Skeletal muscle satellite cell (primary cell): ENCODE results near the gene TFCP2L1.
"Not testable (repeated sequence)": the region's sequence is repeated elsewhere in the genome, so short reads cannot be mapped to it uniquely, and the experiment has no call there.

Experiments
- H3K27me3 ChIP-seq: 2 replicates; pipeline ENCODE4 v1.7.0; 2013; ENCODE audit warnings: low read length; ENCODE audit not compliant: control insufficient read depth, insufficient read depth
- H3K36me3 ChIP-seq: 2 replicates; pipeline ENCODE4 v1.7.0; 2013; ENCODE audit warnings: mild to moderate bottlenecking, control low read depth, low read length; ENCODE audit not compliant: insufficient read depth
- H3K4me1 ChIP-seq: 2 replicates; pipeline ENCODE4 v1.7.0; 2013; ENCODE audit warnings: low read length; ENCODE audit not compliant: control insufficient read depth, insufficient read depth
- H3K4me2 ChIP-seq: 2 replicates; pipeline ENCODE4 v1.7.0; 2013; ENCODE audit warnings: mild to moderate bottlenecking, low read length
- H3K4me3 ChIP-seq: 2 replicates; pipeline ENCODE4 v1.7.0; 2013; ENCODE audit warnings: low read length
- H3K9ac ChIP-seq: 2 replicates; pipeline ENCODE4 v1.7.0; 2013; ENCODE audit warnings: mild to moderate bottlenecking, low read depth, low read length, moderate library complexity
- H3K9me3 ChIP-seq: replicated peaks from 2 replicates; pipeline ENCODE4 v1.7.0; 2013; ENCODE audit warnings: mild to moderate bottlenecking, control low read depth, low read length

TFCP2L1 gene

GRCh38 chr2:121282800-121283385 is 2.1 kb downstream of the TFCP2L1 start:
- no peak overlapping the region for H3K4me3 ChIP-seq
- H3K4me1 ChIP-seq: peaks cover 16% of the 10 kb centered on the region
- no peak overlapping the region for H3K9ac ChIP-seq

GRCh38 chr2:121281694-121282093 is 3.3 kb downstream of the TFCP2L1 start:
- Histone ChIP-seq H3K36me3 (no peaks in the 10 kb centered on the region), H3K9ac (no peak overlapping the region), H3K9me3 (no peaks in the 10 kb centered on the region), H3K4me2 (no peak overlapping the region), H3K4me3 (no peak overlapping the region), H3K4me1 (peaks cover 16% of the 10 kb centered on the region), H3K27me3 (peaks cover 77% of the 10 kb centered on the region)

More at GRCh38 chr2:121282800-121283385, 2.1 kb downstream of the TFCP2L1 start:
- no peak overlapping the region for H3K4me2 ChIP-seq
- no peaks in the 10 kb centered on the region for H3K9me3 ChIP-seq
- peaks cover 78% of the 10 kb centered on the region for H3K27me3 ChIP-seq
- H3K36me3 ChIP-seq: no peaks in the 10 kb centered on the region

GRCh38 chr2:121281107-121281506 is 3.9 kb downstream of the TFCP2L1 start:
- peaks cover 71% of the 10 kb centered on the region for H3K27me3 ChIP-seq
- no peak overlapping the region for H3K9ac ChIP-seq
- peaks cover 16% of the 10 kb centered on the region for H3K4me1 ChIP-seq
- H3K36me3 ChIP-seq: no peaks in the 10 kb centered on the region
- H3K9me3 ChIP-seq: no peaks in the 10 kb centered on the region
- no peak overlapping the region for H3K4me2 ChIP-seq
- H3K4me3 ChIP-seq: no peak overlapping the region

GRCh38 chr2:121279476-121280220 is 5.4 kb downstream of the TFCP2L1 start:
- H3K9ac ChIP-seq: no peak overlapping the region
- peaks cover 9% of the 10 kb centered on the region for H3K4me1 ChIP-seq
- H3K4me2 ChIP-seq: no peak overlapping the region
- H3K36me3 ChIP-seq: no peaks in the 10 kb centered on the region
- H3K4me3 ChIP-seq: no peak overlapping the region
- peaks cover 60% of the 10 kb centered on the region for H3K27me3 ChIP-seq
- H3K9me3 ChIP-seq: no peaks in the 10 kb centered on the region

GRCh38 chr2:121276341-121276740 is 8.7 kb downstream of the TFCP2L1 start:
- no peaks in the 10 kb centered on the region for H3K4me1 ChIP-seq
- peaks cover 57% of the 10 kb centered on the region for H3K27me3 ChIP-seq
- no peak overlapping the region for H3K4me2 ChIP-seq
- H3K9ac ChIP-seq: no peak overlapping the region
- H3K36me3 ChIP-seq: no peaks in the 10 kb centered on the region
- no peaks in the 10 kb centered on the region for H3K9me3 ChIP-seq
- no peak overlapping the region for H3K4me3 ChIP-seq

- no peak overlapping the region for H3K4me2 ChIP-seq
- H3K9me3 ChIP-seq: no peaks in the 10 kb centered on the region
- no peak overlapping the region for H3K9ac ChIP-seq
- H3K27me3 ChIP-seq: peaks cover 36% of the 10 kb centered on the region
- H3K36me3 ChIP-seq: no peaks in the 10 kb centered on the region
- H3K4me3 ChIP-seq: no peak overlapping the region
- no peaks in the 10 kb centered on the region for H3K4me1 ChIP-seq
These were observed 11.9 kb downstream of the TFCP2L1 start for GRCh38 chr2:121273116-121273515.

GRCh38 chr2:121272596-121272995 is 12.4 kb downstream of the TFCP2L1 start:
- no peaks in the 10 kb centered on the region for H3K36me3 ChIP-seq
- no peaks in the 10 kb centered on the region for H3K4me1 ChIP-seq
- no peak overlapping the region for H3K4me2 ChIP-seq
- H3K27me3 ChIP-seq: peaks cover 36% of the 10 kb centered on the region
- H3K9me3 ChIP-seq: no peaks in the 10 kb centered on the region
- no peak overlapping the region for H3K4me3 ChIP-seq
- no peak overlapping the region for H3K9ac ChIP-seq

- H3K4me1 ChIP-seq, H3K4me2 ChIP-seq, H3K9ac ChIP-seq, H3K36me3 ChIP-seq, H3K9me3 ChIP-seq, H3K4me3 ChIP-seq: not testable (repeated sequence)
- peaks cover 33% of the 10 kb centered on the region for H3K27me3 ChIP-seq
These were observed 15.6 kb downstream of the TFCP2L1 start for GRCh38 chr2:121269436-121269835.

GRCh38 chr2:121266543-121267106 is 18.4 kb downstream of the TFCP2L1 start:
- Histone ChIP-seq H3K4me1 (no peaks in the 10 kb centered on the region), H3K36me3 (no peaks in the 10 kb centered on the region), H3K9ac (no peak overlapping the region), H3K9me3 (no peaks in the 10 kb centered on the region), H3K4me3 (no peak overlapping the region), H3K4me2 (no peak overlapping the region), H3K27me3 (peaks cover 14% of the 10 kb centered on the region)

GRCh38 chr2:121263996-121264715 is 20.8 kb downstream of the TFCP2L1 start:
- H3K4me2 ChIP-seq: no peak overlapping the region
- peaks cover 31% of the 10 kb centered on the region for H3K27me3 ChIP-seq
- no peak overlapping the region for H3K9ac ChIP-seq
- H3K36me3 ChIP-seq: no peaks in the 10 kb centered on the region
- H3K4me1 ChIP-seq: no peaks in the 10 kb centered on the region
- no peaks in the 10 kb centered on the region for H3K9me3 ChIP-seq
- H3K4me3 ChIP-seq: no peak overlapping the region

GRCh38 chr2:121260370-121261154 is 24.4 kb downstream of the TFCP2L1 start:
- no peaks in the 10 kb centered on the region for H3K4me1 ChIP-seq
- H3K9ac ChIP-seq: no peak overlapping the region
- H3K36me3 ChIP-seq: no peaks in the 10 kb centered on the region
- H3K9me3 ChIP-seq: no peaks in the 10 kb centered on the region
- H3K27me3 ChIP-seq: peaks cover 27% of the 10 kb centered on the region
- no peak overlapping the region for H3K4me3 ChIP-seq
- H3K4me2 ChIP-seq: no peak overlapping the region
